GM18873 (cell line): ENCODE data around the gene BACH2.
"Not testable (repeated sequence)": the region's sequence is repeated elsewhere in the genome, so short reads cannot be mapped to it uniquely, and the experiment has no call there.

ENCODE experiments used
- ATAC-seq: cut with Tn5 transposase; IDR thresholded peaks from one replicate; pipeline ENCODE4 v1.9.1; 2021; ENCODE audit warnings: mild to moderate bottlenecking, moderate library complexity, moderate number of reproducible peaks; ENCODE audit not compliant: unreplicated experiment, low FRiP score

BACH2 gene

DNA sequence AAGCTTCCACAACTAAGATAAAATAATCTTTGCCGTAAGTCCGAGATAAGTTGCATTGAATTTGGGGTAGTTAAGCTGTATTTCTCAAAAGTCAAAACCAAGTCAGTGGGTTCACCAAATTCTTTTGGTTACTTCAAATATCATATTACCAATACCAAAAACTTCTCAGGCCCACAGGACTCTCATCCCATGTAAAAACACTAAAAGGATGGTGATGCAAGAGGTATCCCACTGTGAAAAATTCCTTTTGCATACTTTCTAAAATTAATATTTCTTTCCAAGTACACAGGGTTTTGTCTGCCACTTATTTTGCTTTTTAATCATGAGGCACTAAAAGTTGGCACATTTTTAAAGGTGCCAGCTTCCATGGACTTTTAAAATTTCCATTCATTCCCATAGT is 251.1 kb downstream of the BACH2 start:
- ATAC-seq = no peak

DNA sequence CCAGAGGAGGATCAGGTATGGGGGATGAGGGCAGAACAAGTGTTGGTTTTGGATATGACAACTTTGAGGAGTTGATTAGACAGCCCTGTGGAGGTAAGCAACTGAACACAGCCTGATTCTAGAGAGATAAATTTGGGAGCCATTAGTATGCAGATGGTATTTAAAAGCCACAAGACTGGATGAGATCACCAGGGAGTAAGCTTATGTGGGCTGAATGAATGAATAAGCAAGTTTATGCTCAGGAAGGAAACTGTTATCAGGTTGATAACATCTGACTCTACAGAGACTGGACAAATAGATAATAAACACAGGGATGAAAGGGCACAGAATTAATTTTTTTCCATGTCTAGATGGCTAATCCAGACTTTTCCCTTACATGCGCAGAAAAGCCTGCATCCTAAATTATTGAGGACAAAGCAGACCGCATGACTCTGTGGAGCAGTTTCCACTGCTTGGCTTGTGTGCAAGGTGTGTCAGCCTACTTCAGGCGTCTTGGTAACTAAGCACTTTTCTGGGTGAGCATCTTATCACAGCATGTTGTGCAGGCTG is 251.7 kb downstream of the BACH2 start:
- no peak for ATAC-seq

DNA sequence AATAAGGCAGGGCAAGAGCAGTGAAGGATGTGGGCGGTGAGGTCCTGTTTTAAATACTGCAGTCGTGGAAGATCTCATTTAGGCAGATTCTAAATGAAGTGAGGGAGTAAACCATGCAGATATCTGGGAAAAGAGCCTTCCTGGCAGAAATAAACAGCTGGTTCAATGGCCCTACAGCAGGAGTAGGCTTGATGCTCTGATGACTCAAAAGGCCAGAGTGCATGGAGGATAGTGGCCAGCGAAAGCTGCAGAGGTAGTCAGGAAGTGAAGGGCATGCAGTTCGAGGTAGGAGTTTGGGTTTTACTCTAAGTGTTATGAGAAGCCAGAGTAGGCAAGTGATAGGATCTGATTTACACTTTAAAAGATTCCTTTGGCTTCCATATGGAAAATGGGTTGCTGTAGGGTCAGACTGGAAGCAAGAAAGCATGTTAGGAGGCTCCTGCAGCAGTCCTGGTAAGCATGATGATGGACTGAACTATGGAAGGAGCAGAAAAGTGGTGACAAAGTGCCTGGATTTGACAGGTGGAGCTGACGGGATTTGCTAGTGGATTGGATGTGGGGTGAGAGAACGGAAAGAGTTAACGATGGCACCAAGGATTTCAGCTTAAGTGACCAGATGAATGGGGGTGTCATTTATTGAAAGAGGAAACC is 252.3 kb downstream of the BACH2 start:
- ATAC-seq = no peak

DNA sequence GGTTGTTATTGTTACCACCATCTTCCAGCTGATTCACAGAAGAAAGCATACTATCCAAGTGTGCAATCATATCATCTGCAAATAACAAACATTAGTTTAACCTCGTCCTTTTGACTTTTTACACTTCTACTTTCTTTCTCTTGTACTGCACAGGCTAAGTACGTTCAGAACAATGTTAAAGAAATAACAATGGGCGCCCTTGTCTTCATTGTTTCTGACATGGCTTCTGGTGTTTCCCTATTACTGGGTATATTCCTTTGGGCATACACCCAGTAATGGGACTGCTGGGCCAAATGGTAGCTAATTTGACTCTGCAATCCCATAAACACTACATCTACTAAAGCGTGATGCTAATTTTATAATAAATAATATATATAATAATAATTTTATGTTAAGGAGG is 255.7 kb downstream of the BACH2 start:
- ATAC-seq = no peak

DNA sequence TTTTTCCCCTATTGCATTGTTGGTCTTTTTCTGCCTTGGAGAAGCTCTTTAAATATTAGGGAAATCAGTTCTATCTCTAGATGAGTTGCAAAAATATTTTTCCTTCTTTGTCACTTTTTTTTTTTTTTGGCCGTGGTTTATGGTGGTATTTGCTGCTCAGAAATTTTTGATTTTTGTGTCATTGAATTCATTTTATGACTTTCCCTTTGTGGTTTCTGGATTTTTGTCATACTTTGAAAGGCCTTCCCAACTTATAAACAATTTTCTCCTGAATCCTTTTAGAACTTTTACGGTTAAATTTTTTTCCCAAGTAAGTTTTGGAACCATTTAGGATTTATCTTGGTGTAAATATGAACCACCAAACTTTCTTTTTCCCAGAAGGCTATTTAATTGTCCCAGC is 256.7 kb downstream of the BACH2 start:
- ATAC-seq = no peak

DNA sequence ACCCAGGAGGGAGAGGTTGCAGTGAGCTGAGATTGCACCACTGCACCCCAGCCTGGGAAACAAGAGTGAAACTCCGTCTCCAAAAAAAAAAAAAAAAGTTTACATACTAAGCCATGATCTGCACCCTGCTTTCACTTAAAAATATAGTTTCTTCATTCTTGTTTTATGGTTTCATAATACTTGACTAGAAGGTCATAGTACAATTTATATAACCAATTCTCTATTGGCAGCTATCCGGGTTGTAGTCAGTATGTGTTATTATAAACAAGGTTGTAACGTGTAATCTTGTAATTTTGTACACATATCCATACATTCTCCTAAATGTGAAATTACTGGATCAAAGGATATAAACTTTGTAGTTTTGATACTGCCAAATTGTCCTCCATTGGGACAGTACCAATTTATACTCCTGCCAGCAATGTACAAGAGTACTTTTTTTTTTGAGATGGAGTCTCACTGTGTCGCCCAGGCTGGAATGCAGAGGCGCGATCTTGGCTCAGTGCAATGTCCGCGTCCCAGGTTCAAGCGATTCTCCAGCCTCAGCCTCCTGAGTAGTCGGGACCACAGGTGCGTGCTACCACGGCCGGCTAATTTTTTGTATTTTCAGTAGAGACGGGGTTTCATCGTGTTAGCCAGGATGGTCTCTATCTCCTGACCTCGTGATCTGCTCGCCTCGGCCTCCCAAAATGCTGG is 257.5 kb downstream of the BACH2 start:
- no peak for ATAC-seq

DNA sequence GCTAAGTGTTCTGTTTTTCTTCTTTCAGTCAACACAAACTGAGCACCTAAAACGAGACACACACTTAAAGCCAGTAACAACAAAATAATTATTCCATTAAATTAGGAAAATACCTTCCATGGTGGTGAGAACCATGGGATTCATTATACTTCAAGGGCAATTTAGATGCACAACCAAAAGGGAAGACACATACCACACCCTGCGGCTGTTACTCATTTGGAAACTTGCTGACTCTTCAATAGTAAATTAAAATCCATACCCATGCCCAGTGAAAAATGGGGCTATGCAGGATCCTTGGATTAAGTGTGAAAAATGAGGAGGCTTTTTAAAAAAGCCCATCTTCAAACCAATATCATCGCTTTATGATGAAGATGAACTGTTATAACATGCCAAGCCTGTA is 259.7 kb downstream of the BACH2 start:
- no peak for ATAC-seq

DNA sequence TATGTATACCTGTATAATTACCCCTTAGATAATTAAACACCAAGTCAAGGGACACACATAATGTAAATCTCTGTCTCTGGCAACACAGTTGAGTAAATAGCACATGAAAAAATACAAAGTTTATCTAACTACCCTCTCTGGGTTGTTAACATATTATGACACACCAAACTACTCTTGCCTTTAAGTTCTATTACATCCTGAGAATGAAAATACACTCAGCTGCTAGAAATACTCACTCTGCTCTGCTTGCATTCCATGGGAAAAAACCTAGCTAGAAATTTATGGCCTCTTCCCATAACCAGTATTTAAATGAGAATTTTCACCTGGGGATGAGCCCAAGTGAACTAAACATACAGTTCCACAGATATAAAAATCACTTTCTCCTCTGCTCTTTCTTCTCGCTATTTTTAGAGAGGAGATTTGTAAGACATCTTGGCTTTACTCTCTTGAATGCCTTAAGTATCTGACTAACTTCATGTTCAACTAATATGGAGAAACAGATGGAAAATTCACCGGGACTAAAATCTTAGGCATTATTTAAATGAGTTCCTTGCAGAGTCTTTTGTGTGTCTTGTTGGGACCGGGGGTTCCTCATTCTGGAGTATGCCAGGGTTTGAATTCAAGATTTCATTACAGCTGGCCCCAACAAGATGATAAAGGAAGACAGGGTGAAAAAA is 261.5 kb downstream of the BACH2 start:
- ATAC-seq = no peak

DNA sequence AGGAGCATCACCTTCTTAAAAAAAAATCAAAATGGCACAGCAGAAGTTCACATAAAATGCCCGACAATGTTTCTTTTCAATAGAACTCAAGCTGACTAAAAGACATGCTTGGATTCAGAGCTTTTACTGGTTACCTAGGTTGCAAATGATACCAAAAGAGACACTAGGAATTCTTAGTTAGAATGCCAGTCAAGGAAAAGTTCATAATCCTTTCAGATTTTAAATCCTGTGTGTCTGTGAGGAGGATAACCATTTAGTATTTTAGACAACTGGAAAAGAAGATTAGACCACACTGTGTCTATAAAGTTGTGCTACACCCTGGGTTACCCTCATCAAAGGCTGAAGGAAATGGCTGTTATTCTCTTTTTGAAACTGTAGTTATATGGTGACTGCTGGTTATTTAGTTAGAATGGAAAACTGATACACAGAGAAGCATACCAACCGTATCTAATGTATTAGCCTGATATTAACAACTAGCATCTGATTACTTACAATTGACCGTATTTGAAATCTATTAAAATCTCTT is 262.8 kb downstream of the BACH2 start:
- no peak for ATAC-seq

DNA sequence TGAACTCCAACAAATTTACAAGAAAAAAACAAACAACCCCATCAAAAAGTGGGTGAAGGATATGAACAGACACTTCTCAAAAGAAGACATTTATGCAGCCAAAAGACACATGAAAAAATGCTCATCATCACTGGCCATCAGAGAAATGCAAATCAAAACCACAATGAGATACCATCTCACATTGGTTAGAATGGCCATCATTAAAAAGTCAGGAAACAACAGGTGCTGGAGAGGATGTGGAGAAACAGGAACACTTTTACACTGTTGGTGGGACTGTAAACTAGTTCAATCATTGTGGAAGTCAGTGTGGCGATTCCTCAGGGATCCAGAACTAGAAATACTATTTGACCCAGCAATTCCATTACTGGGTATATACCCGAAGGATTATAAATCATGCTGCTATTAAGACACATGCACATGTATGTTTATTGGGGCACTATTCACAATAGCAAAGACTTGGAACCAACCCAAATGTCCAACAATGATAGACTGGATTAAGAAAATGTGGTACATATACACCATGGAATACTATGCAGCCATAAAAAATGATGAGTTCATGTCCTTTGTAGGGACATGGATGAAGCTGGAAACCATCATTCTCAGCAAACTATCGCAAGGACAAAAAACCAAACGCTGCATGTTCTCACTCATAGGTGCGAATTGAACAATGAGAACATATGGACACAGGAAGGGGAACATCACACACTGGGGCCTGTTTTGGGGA is 264.0 kb downstream of the BACH2 start:
- ATAC-seq = not testable (repeated sequence)

DNA sequence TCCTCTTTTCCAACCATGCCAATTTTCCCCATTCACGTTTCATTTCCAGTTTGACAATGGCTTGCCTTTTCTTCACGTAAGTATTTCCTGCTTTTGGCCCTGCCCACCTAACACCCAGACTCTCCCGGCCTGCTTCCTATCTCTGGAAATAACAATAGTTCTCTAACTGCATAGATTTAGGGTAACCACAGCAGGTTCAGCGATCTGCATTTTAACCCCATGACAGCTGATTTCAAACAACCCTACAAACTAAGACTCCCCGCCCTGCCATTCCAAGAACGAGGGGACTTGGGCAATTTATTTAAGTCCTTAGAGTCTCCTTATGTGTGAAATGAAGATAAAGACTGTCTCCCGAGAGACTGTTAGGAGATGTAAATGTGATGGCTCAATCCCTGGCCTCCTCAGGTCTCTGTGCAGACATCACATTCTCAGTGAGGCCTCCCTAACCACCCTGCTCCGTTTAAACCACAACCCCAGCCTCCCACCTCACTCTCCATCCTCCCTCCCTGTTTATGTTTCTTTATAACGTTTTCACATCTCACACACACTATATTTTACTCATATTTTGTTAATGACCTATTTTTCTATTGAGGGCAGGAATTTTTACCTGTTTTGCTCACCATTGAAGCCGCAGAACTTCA is 267.5 kb downstream of the BACH2 start:
- ATAC-seq = no peak

DNA sequence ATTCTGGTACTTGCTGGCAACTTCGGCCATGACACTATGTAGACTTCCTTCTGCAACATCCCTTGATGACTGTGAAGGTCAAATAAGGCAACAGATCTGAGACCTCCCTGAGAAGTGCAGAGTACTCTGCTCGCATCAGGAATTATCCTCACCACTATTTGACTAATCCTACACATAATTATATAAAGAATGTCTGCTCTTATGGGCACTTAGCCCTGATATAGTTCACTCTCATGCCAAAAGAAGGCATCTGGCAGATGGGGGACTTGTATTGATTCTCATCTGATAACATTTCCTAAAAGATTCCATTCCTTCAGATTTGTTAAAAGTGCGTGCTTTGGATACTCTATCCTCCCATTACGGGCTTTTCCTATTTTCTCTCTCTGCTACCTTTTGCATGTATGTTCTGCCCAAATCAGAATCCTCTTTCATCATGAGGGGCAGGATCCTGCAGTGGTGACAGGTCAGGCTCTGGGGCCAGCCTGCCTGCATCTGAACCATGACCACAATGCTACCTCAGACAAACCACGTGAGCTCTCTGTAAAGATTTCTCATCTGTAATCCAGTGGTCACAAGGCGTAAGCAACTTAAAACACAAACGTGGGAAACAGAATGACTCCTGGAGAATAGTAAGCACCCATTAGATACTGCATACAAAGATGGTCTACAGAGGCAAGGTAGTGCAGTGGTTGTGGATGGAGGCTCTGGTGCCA is 268.4 kb downstream of the BACH2 start:
- no peak for ATAC-seq

DNA sequence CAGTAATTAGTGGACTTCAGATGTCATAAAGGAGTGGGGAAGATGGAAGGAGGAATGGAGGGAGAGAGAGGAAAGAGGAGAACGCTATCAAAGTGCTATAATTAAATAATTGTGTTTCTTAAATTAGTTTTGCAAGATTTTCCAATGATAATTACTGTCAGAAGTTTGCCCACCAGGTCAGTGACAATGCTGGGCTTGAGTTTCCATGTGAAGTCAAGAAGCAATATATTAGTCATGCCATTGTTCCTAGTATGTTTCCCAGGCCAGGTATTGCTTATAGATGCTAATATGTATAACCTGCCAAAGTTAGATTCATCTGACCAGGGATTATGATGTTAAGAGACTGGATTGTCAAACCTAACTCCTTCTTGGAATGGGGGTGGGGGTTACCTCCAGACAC is 270.4 kb downstream of the BACH2 start:
- no peak for ATAC-seq

DNA sequence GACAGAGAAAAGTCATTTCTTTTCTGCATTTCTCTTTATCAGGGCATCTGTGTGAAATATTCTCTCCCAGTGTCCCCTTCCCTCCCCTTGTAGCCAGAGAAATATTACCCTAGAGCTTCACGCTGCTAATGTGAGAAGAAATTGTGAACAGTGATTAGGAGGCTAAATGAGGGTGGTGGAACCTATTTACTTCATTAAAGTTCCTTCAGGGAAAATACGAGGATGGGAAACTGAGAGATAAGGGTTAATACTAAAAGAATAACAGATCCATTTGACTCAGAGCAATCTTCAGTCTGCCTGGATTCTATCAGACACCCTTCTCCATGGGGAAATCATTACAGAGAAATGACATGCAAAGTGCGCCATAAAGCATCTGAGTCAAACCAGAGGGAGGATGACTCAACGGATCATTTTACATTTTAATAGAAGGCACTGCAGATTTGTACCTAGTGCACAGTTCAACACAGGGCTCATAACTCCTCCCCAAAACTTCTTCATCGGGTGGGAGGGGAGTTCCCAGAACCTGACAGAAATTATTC is 271.1 kb downstream of the BACH2 start:
- no peak for ATAC-seq

DNA sequence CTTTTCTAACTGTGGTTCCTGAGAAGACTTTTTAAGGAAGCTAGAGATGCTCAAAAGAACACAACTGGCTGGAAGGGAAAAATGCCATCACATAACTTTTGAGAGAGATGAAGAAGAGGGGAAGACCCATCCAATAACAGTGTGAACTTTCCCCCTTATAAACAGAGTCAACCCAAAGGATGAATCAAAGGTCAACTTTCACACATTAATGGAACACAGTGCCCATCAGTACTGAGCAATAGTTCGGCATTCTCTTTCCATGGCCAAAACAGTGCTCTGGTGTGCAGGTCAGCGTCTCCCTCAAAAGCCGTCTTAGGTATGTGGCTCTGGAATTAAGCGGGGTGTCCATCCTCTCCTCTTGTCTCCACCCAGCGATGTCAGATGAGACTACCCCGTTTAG is 272.0 kb downstream of the BACH2 start:
- ATAC-seq = no peak

DNA sequence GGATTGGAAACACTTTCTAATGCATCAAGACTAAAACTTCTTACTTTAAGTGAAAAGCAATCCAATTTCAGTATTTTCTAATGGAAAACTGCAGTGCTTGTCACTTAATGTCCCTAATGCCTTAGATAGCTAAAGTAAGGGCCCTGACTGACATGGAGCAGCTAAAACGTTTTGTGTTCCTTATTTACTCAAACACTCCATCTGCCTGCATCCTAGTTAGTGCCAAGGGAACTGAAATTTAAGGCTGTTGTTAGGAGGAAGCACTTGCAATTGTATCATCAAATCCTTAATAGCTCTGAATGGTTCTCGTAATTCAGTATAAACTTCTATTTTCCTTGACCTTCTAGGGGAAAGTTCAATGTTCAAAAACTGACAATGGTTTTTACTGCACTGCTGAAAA is 274.9 kb downstream of the BACH2 start:
- no peak for ATAC-seq

DNA sequence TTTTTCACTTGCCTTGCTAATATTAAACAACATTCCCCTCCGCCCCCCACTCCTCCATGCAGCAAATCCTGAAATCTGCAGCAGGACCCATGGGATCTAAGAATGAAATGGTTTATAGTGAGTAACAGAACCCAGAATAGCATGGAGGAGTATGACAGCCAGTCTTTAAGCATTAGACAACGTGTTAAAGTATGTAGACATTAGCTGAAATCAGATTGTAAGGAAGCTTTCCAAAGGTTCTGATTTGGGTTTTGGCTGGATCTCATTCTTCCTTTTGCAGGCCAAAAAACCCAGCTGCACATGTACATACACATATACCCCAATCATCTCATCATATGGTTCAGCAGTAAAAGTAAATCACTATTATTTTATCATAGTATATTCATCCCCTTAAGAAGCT is 275.9 kb downstream of the BACH2 start:
- no peak for ATAC-seq

DNA sequence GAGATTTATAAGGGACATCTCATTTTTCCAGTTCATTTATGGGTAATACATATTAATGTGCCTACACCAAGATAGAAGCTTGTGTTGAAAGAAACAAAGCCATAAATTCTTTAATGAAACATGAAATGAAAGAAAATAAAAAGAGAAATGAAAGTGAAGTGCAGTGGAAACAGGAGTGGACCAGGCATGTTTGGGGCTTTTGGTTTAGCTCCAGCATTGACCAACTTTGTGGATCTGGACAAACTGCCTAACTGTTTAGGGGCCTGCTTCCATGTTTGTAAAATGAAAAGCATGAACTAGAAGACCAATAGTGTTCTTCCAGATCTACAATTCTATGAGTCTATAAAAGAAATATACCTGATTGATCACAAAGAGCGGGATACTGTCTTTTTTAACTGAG is 277.4 kb downstream of the BACH2 start:
- no peak for ATAC-seq

DNA sequence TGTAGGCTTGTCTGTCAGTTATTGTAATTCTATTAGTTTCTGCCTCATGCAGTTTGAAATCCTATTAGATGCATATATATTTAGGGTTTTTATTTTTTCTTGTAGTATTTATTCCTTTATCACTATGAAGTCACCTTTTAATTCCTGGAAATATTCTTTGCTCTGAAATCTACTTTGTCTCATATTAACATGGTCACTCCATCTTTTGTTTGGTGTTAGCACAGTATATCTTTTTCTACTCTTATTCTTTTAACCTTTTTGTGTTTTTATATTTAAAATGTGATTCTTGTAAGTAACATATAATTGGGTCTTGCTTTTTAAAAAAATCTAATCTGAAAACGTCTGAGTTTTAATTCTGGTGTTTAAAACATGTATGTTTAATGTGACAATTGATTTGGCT is 280.8 kb downstream of the BACH2 start:
- no peak for ATAC-seq
